ENCODE measurements around the gene SPTBN4.

Gene SPTBN4

DNA sequence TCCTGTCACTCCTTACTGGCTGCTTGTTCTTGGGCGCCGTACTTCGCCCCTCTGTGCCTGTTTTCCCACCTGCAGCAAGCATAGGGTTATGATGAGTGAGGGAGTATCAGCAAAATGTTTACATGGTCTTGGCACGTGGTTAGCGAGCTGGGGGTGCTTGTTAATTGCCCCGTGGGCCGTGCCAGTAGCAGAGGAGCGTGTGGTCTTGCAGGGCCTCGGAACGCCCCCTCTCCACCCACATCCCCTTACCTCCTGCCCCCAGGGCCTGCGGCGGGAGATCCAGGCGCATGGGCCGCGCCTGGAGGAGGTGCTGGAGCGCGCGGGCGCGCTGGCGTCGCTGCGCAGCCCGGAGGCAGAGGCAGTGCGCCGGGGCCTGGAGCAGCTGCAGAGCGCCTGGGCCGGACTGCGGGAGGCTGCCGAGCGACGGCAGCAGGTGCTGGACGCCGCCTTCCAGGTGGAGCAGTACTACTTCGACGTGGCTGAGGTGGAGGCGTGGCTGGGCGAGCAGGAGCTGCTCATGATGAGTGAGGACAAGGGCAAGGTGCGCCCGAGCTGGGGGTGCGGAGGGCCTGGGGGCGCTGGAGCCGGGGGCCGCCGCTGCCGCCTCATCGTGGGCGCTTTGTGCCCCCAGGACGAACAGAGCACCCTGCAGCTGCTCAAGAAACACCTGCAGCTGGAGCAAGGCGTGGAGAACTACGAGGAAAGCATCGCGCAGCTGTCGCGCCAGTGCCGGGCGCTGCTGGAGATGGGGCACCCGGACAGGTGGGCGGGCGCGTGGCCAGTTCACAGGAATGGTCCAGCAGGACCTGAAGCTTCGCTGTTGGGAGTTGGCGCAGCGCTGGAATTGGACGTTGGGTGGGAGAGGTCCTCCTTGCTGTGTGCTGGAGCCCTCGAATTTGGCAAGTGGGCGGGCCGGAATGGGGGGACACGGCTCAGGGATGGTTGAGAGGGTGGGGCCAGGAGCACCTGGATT is 87.4 kb downstream of the SPTBN4 start:
- no peak for TF ChIP-seq CTCF (conservative IDR thresholded peaks at IDR 0.05; ENCODE audit: low read depth, low read length)
- Histone ChIP-seq H3K27ac (no peak overlapping the region), H3K9ac (no peak overlapping the region), H4K20me1 (ENCODE audit: insufficient read depth) (no peaks in the 10 kb centered on the region), H3K4me2 (no peak overlapping the region), H3K4me3 (IDR thresholded peaks at IDR 0.05; ENCODE audit: insufficient read depth, low read depth, low read length) (no peak overlapping the region), H3K27me3 (ENCODE audit: insufficient read depth, low read depth) (no peaks in the 10 kb centered on the region), H3K79me2 (ENCODE audit: insufficient read depth, low read depth) (no peaks in the 10 kb centered on the region), H3K36me3 (ENCODE audit: insufficient read depth) (no peaks in the 10 kb centered on the region), H3K4me1 (ENCODE audit: low read depth, poor library complexity, severe bottlenecking) (no peaks in the 10 kb centered on the region), H2AFZ (ENCODE audit: low read depth) (no peak overlapping the region)

- no peaks in the 10 kb centered on the region for H3K27me3 ChIP-seq (ENCODE audit: insufficient read depth, low read depth)
- H3K9ac ChIP-seq, result no peak overlapping the region
- H3K4me3 ChIP-seq (IDR thresholded peaks at IDR 0.05; ENCODE audit: insufficient read depth, low read depth, low read length), result no peak overlapping the region
- no peaks in the 10 kb centered on the region for H3K4me1 ChIP-seq (ENCODE audit: low read depth, poor library complexity, severe bottlenecking)
- no peak overlapping the region for H3K27ac ChIP-seq
- H4K20me1 ChIP-seq (ENCODE audit: insufficient read depth), result no peaks in the 10 kb centered on the region
- H2AFZ ChIP-seq (ENCODE audit: low read depth), result no peak overlapping the region
- H3K36me3 ChIP-seq (ENCODE audit: insufficient read depth), result no peaks in the 10 kb centered on the region
- H3K4me2 ChIP-seq, result no peak overlapping the region
- H3K79me2 ChIP-seq (ENCODE audit: insufficient read depth, low read depth), result no peaks in the 10 kb centered on the region
- TF ChIP-seq CTCF (conservative IDR thresholded peaks at IDR 0.05; ENCODE audit: low read depth, low read length), result no peak
These were observed 89.3 kb downstream of the SPTBN4 start for GRCh38 chr19:40555978-40556689.

DNA sequence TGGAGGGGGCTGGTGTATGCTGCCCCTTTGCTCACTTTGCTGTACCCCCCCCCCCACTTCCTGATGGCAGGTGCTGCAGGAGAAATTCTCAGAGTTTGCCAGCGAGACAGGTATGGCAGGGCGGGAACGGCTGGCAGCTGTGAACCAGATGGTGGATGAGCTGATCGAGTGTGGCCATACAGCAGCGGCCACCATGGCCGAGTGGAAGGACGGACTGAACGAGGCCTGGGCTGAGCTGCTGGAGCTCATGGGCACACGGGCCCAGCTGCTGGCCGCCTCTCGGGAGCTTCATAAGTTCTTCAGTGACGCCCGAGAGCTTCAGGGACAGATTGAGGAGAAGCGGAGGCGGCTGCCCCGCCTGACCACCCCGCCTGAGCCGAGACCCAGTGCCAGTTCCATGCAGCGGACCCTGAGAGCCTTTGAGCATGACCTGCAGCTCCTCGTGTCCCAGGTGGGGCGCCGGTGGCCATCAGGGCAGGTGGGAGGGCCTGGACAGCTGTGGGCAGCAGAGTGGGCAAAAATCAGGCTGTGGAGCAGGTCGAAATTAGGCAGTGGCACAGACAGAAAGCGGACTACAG is 90.2 kb downstream of the SPTBN4 start:
- Histone ChIP-seq H3K4me3 (IDR thresholded peaks at IDR 0.05; ENCODE audit: insufficient read depth, low read depth, low read length) (no peak overlapping the region), H3K4me1 (ENCODE audit: low read depth, poor library complexity, severe bottlenecking) (no peaks in the 10 kb centered on the region), H3K4me2 (no peak overlapping the region), H3K27ac (no peak overlapping the region), H4K20me1 (ENCODE audit: insufficient read depth) (no peaks in the 10 kb centered on the region), H3K36me3 (ENCODE audit: insufficient read depth) (no peaks in the 10 kb centered on the region), H3K79me2 (ENCODE audit: insufficient read depth, low read depth) (no peaks in the 10 kb centered on the region), H3K9ac (no peak overlapping the region), H2AFZ (ENCODE audit: low read depth) (no peak overlapping the region), H3K27me3 (ENCODE audit: insufficient read depth, low read depth) (no peaks in the 10 kb centered on the region)
- no peak for TF ChIP-seq CTCF (conservative IDR thresholded peaks at IDR 0.05; ENCODE audit: low read depth, low read length)

- Histone ChIP-seq H3K27me3 (ENCODE audit: insufficient read depth, low read depth) (no peaks in the 10 kb centered on the region), H3K4me1 (ENCODE audit: low read depth, poor library complexity, severe bottlenecking) (no peaks in the 10 kb centered on the region), H3K79me2 (ENCODE audit: insufficient read depth, low read depth) (no peaks in the 10 kb centered on the region), H2AFZ (ENCODE audit: low read depth) (no peak overlapping the region), H4K20me1 (ENCODE audit: insufficient read depth) (no peaks in the 10 kb centered on the region), H3K4me2 (no peak overlapping the region), H3K9ac (no peak overlapping the region), H3K27ac (no peak overlapping the region), H3K36me3 (ENCODE audit: insufficient read depth) (no peaks in the 10 kb centered on the region), H3K4me3 (IDR thresholded peaks at IDR 0.05; ENCODE audit: insufficient read depth, low read depth, low read length) (no peak overlapping the region)
- no peak for TF ChIP-seq CTCF (conservative IDR thresholded peaks at IDR 0.05; ENCODE audit: low read depth, low read length)
These were observed 92.6 kb downstream of the SPTBN4 start for GRCh38 chr19:40559394-40559793.
